Measurements from ENCODE around the gene RER1. TPM values are rescaled to one million over a fixed set of nuclear protein-coding genes. Genes with fewer than 3 reads are reported as not detected.

The RER1 gene
- total RNA-seq, 1 experiment from 2014 or later, result 155 TPM

DNA sequence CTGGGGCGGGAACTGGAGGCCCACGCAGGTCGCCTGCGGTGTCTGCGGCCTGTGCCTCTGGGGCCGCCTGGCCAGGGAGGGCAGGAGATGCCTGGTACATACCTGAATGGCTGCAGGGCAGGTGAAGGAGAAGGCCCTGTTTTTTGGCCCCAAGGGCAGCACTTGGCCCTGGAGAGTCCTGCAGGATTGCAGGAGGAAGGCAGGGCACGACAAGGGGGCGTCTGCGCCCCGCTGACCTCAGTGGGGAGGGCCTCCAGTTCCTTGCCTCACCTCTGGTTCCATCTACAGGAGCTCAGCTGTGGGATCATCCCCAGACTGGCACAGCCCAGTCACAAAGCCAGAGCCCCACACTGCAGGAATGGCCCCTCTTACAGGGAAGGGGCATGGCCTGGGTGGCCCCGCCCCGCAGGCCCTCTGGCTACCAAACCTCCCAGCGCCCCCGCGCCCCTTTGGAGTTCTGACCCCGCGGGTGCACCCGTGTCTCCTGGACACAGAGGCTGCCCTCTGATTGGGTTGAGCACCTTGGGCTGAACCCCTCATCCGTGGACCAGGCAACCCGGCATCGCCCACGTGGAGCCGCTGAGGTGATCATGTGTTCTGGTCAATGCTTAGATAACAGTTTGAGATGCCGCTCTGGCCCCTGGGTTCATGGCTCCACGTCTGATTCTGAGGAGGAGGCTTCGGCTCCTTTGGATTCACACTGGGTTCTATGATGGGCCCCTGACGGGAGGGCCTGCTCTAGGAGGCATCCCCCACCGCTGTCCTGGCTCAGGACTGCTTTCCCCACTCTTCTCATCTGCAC is 22.1 kb downstream of the RER1 start (continued):
- TF ChIP-seq SP1 (IDR thresholded peaks at IDR 0.05; ENCODE audit: low read depth) (no peak), YY1 (IDR thresholded peaks at IDR 0.05; ENCODE audit: extremely low read depth, insufficient replicate concordance, low read depth, low read length) (no peak), POLR2A (IDR thresholded peaks at IDR 0.05; ENCODE audit: borderline replicate concordance, extremely low read depth, insufficient read depth, insufficient read length) (peak; percentile 79), RAD21 (IDR thresholded peaks at IDR 0.05; ENCODE audit: low read depth) (no peak), CEBPB (IDR thresholded peaks at IDR 0.05; ENCODE audit: low read depth) (no peak)

DNA sequence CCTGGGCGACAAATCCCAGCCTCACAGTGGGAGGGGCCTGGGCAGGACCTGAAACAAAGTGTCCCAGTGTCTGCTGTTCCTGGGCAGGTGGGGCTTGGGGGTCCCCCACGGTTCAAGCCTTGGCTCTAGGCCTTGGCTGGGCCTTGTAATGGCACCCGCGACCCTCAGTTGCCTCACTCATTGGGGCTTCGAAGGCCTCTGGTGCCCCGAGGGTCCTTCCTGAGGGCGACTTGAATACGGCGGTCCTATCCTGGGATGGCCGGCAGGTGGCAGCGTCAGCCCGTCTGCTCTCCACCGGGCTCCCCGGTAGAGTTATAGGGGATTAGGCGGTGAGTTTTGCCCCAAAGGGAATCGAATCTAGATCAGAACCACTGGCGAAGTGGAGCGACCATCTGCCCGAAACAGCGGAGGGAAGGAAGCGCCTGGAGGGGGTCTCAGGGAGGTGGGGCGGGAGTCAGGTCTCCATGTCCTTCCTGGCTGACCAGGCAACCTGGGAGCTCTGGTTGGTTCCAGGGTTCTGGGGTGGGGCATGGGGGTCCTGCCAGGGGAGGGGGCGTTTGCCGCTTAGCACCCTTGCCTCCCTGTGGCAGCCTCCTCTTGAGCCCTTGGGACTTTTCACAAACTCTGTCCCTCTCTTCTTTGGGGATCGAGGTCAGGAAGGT is 22.8 kb downstream of the RER1 start:
- peak; percentile 43 for ATAC-seq
- Histone ChIP-seq H3K4me1 (ENCODE audit: control insufficient read depth in 1 of 2, insufficient read depth in 2 of 2, low read length in 2 of 2) (peaks cover 14 to 39% of the 10 kb centered on the region in 2 experiments; a peak in 3 of 4 replicates), H3K27ac (ENCODE audit: low read depth, low read length) (peak overlapping the region; percentile 98), H4K20me1 (ENCODE audit: insufficient read depth) (no peaks in the 10 kb centered on the region), H2AFZ (ENCODE audit: low read depth, low read length, poor library complexity, severe bottlenecking) (peak overlapping the region; percentile 25), H3K9me3 (ENCODE audit: control insufficient read depth in 1 of 2, insufficient read depth in 1 of 2, low read depth in 1 of 2, low read length in 2 of 2) (no peaks in the 10 kb centered on the region), H3K4me2 (ENCODE audit: low read length) (peak overlapping the region; percentile 75), H3K9me2 (ENCODE audit: insufficient read depth) (no peaks in the 10 kb centered on the region), H3K36me3 (ENCODE audit: control insufficient read depth in 1 of 2, insufficient read depth in 2 of 2, low read length in 2 of 2) (0 out of 4 replicates have a peak, but pooled peaks cover 0 to 6% of the 10 kb centered on the region in 2 experiments), H3K79me2 (ENCODE audit: insufficient read depth, low read length) (peaks cover 24% of the 10 kb centered on the region; the same call in 1 of the 2 replicates), H3K9ac (ENCODE audit: low read length) (peak overlapping the region; percentile 97), H3K4me3 (replicated peaks in 1 of 2; ENCODE audit: low read depth in 1 of 2, low read length in 2 of 2) (peak overlapping the region; percentile 75 to 99), H3K27me3 (ENCODE audit: insufficient read depth, low read length) (no peaks in the 10 kb centered on the region)
- intact Hi-C loops (cut with micrococcal nuclease), result loop anchor here (1.0 to 5.0 kb wide), 4 partner anchors 113 to 388 kb away; partner anchors contain the start of genes PANK4 and TTC34
- BruUV-seq (replicated peaks), result no TSS peak
- RAD21 ChIA-PET (ENCODE audit: low non-redundant PET in 1 of 2, low total read pairs in 2 of 2, uncharacterized antibody in 2 of 2, unreplicated experiment in 2 of 2), result interaction anchor here in 1 of 2 experiments (1.0 kb wide), 1 partner anchor 133 kb away, joined by 5 read pairs; no protein-coding TSS in a partner anchor
- CTCF ChIA-PET, result interaction anchor here (0.9 to 2.2 kb wide), 4 partner anchors 75 to 373 kb away, joined by 3 to 13 read pairs (median 6); no protein-coding TSS in a partner anchor
- POLR2A ChIA-PET, result interaction anchor here (1.1 kb wide), 1 partner anchor 133 kb away, joined by 4 read pairs; no protein-coding TSS in a partner anchor
- TF ChIP-seq, protein P1, sequence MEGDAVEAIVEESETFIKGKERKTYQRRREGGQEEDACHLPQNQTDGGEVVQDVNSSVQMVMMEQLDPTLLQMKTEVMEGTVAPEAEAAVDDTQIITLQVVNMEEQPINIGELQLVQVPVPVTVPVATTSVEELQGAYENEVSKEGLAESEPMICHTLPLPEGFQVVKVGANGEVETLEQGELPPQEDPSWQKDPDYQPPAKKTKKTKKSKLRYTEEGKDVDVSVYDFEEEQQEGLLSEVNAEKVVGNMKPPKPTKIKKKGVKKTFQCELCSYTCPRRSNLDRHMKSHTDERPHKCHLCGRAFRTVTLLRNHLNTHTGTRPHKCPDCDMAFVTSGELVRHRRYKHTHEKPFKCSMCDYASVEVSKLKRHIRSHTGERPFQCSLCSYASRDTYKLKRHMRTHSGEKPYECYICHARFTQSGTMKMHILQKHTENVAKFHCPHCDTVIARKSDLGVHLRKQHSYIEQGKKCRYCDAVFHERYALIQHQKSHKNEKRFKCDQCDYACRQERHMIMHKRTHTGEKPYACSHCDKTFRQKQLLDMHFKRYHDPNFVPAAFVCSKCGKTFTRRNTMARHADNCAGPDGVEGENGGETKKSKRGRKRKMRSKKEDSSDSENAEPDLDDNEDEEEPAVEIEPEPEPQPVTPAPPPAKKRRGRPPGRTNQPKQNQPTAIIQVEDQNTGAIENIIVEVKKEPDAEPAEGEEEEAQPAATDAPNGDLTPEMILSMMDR (IDR thresholded peaks at IDR 0.05 in 2 of 3, conservative IDR thresholded peaks at IDR 0.05 in 1 of 3; ENCODE audit: borderline replicate concordance in 1 of 3, insufficient read depth in 1 of 3, low read depth in 2 of 3, low read length in 2 of 3), result peak in 2 of 3 experiments; percentile 88 to 95; a peak in 4 of 6 replicates
- TF ChIP-seq YY1 (IDR thresholded peaks at IDR 0.05; ENCODE audit: extremely low read depth, insufficient replicate concordance, low read depth, low read length) (peak; percentile 4), ZNF274 (IDR thresholded peaks at IDR 0.05; ENCODE audit: low read depth, low read length) (no peak)
- no peak for DNase-seq (ENCODE audit: low read depth, low spot score)
